SK-N-SH (cell line): ENCODE data around the gene EID3.
"Not testable (repeated sequence)": the region's sequence is repeated elsewhere in the genome, so short reads cannot be mapped to it uniquely, and the experiment has no call there.

Experiments
- CTCF ChIP-seq: fragments of 200-600 bp; sonication (generic); IDR thresholded peaks from 2 replicates; pipeline ENCODE4 v1.6.1; 2017; ENCODE audit warnings: antibody characterized with exemption, mild to moderate bottlenecking, moderate library complexity
- ELF1 ChIP-seq: IDR thresholded peaks from 2 replicates; pipeline ENCODE4 v1.4.0; 2012
- EP300 ChIP-seq, 2 experiments: IDR thresholded peaks; 2 replicates each; pipeline versions ENCODE4 v1.4.0 to v1.6.1; 2012; ENCODE audit warnings: borderline replicate concordance in 1 of 2, low read depth in 1 of 2, low read length in 1 of 2
- EZH2phosphoT487 ChIP-seq: fragments of 200-600 bp; sonication (generic); IDR thresholded peaks from 2 replicates; pipeline ENCODE4 v1.6.1; 2017; ENCODE audit warnings: low read depth, mixed run types, mild to moderate bottlenecking, antibody characterized with exemption, moderate library complexity, borderline replicate concordance
- MAX ChIP-seq: IDR thresholded peaks from 2 replicates; pipeline ENCODE4 v1.4.0; 2012; ENCODE audit warnings: low read depth
- NRF1 ChIP-seq: IDR thresholded peaks from 2 replicates; pipeline ENCODE4 v1.6.1; 2012; ENCODE audit warnings: low read depth, mild to moderate bottlenecking, low read length
- POLR2AphosphoS5 ChIP-seq: IDR thresholded peaks from 2 replicates; pipeline ENCODE4 v1.6.1; 2012; ENCODE audit warnings: low read depth, low read length
- TAF1 ChIP-seq: IDR thresholded peaks from 2 replicates; pipeline ENCODE4 v1.6.1; 2012; ENCODE audit warnings: low read depth, mild to moderate bottlenecking, low read length, moderate library complexity, borderline replicate concordance
- TCF12 ChIP-seq: IDR thresholded peaks from 2 replicates; pipeline ENCODE4 v1.4.0; 2012
- YY1 ChIP-seq: IDR thresholded peaks from 2 replicates; pipeline ENCODE4 v1.4.0; 2012; ENCODE audit warnings: low read depth, mild to moderate bottlenecking
- TF ChIP-seq, protein P1 (sequence below): IDR thresholded peaks from 2 replicates; pipeline ENCODE4 v1.6.1; 2012; ENCODE audit warnings: mild to moderate bottlenecking, low read depth, low read length, moderate library complexity

DNA sequence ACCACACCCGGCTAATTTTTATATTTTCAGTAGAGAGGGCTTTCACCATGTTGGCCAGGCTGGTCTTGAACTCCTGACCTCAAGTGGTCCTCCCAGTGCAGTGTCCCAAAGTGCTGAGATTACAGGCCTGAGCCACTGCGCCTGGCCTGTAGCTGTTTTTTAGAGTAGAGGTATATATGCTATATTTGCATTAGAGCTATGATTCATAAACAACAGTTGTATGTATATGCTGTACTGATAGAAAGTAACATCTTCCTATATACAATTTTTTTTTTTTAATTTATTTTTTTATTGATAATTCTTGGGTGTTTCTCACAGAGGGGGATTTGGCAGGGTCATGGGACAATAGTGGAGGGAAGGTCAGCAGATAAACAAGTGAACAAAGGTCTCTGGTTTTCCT is 19.0 kb downstream of the EID3 start:
- TF ChIP-seq CTCF; POLR2AphosphoS5; YY1; MAX; EZH2phosphoT487; TAF1; NRF1; TCF12; ELF1; EP300 (IDR thresholded peaks at IDR 0.05; ENCODE audit: borderline replicate concordance in 1 of 2, low read depth in 1 of 2, low read length in 1 of 2): not testable (repeated sequence)
- TF ChIP-seq, protein P1, sequence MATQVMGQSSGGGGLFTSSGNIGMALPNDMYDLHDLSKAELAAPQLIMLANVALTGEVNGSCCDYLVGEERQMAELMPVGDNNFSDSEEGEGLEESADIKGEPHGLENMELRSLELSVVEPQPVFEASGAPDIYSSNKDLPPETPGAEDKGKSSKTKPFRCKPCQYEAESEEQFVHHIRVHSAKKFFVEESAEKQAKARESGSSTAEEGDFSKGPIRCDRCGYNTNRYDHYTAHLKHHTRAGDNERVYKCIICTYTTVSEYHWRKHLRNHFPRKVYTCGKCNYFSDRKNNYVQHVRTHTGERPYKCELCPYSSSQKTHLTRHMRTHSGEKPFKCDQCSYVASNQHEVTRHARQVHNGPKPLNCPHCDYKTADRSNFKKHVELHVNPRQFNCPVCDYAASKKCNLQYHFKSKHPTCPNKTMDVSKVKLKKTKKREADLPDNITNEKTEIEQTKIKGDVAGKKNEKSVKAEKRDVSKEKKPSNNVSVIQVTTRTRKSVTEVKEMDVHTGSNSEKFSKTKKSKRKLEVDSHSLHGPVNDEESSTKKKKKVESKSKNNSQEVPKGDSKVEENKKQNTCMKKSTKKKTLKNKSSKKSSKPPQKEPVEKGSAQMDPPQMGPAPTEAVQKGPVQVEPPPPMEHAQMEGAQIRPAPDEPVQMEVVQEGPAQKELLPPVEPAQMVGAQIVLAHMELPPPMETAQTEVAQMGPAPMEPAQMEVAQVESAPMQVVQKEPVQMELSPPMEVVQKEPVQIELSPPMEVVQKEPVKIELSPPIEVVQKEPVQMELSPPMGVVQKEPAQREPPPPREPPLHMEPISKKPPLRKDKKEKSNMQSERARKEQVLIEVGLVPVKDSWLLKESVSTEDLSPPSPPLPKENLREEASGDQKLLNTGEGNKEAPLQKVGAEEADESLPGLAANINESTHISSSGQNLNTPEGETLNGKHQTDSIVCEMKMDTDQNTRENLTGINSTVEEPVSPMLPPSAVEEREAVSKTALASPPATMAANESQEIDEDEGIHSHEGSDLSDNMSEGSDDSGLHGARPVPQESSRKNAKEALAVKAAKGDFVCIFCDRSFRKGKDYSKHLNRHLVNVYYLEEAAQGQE: not testable (repeated sequence)
